Liver (tissue), 9 donors: Measurements from ENCODE around the gene PLLP. TPM values are rescaled to one million over a fixed set of nuclear protein-coding genes. Genes with fewer than 3 reads are reported as not detected.

Experiments used
- DNase-seq: peaks from one replicate; pipeline ENCODE4 v3.0.0-alpha.2; 2017; ENCODE audit warnings: low spot score
- H3K27ac ChIP-seq, 2 donors: one replicate each; pipeline ENCODE4 v1.7.0; 2013; ENCODE audit warnings: inconsistent platforms in 2 of 2, low read length in 2 of 2, control low read depth in 1 of 2, low read depth in 1 of 2, mild to moderate bottlenecking in 1 of 2
- H3K27me3 ChIP-seq, 4 donors: one replicate each; pipeline versions ENCODE4 v1.6.1 to v1.7.0; 2013; ENCODE audit warnings: low read length in 3 of 4, inconsistent platforms in 1 of 4, mild to moderate bottlenecking in 1 of 4, moderate library complexity in 1 of 4; ENCODE audit not compliant: control insufficient read depth in 4 of 4, insufficient read depth in 4 of 4
- H3K36me3 ChIP-seq, 4 donors: one replicate each; pipeline versions ENCODE4 v1.6.1 to v1.7.0; 2013; ENCODE audit warnings: low read length in 3 of 4, mild to moderate bottlenecking in 3 of 4, low read depth in 1 of 4, moderate library complexity in 1 of 4; ENCODE audit not compliant: control insufficient read depth in 4 of 4, insufficient read depth in 3 of 4
- H3K4me1 ChIP-seq, 4 donors: one replicate each; pipeline versions ENCODE4 v1.6.1 to v1.7.0; 2013; ENCODE audit warnings: low read length in 3 of 4, mild to moderate bottlenecking in 3 of 4, moderate library complexity in 1 of 4; ENCODE audit not compliant: control insufficient read depth in 4 of 4, insufficient read depth in 4 of 4
- H3K4me3 ChIP-seq, 3 donors: one replicate each; pipeline versions ENCODE4 v1.6.1 to v1.7.0; 2013; ENCODE audit warnings: low read length in 3 of 3, control low read depth in 1 of 3, low read depth in 1 of 3, mild to moderate bottlenecking in 1 of 3
- H3K9ac ChIP-seq, 2 donors: one replicate each; pipeline ENCODE4 v1.7.0; 2013; ENCODE audit warnings: low read length in 2 of 2, mild to moderate bottlenecking in 2 of 2, moderate library complexity in 2 of 2, control low read depth in 1 of 2, low read depth in 1 of 2
- H3K9me3 ChIP-seq, 4 donors: one replicate each; pipeline versions ENCODE4 v1.6.1 to v1.7.0; 2013; ENCODE audit warnings: low read length in 3 of 4; ENCODE audit not compliant: control insufficient read depth in 4 of 4
- EGR1 ChIP-seq, 2 donors: IDR thresholded peaks; 2 replicates each; pipeline ENCODE4 v1.6.1; 2016 to 2018; ENCODE audit warnings: antibody characterized with exemption in 2 of 2, low read depth in 2 of 2
- FOXA2 ChIP-seq: IDR thresholded peaks from 2 replicates; pipeline ENCODE4 v1.6.1; 2016; ENCODE audit warnings: antibody characterized with exemption
- GABPA ChIP-seq, 2 donors: IDR thresholded peaks in 1 of 2; conservative IDR thresholded peaks in 1 of 2; 2 replicates each; pipeline ENCODE4 v1.6.1; 2016; ENCODE audit warnings: antibody characterized with exemption in 2 of 2, mild to moderate bottlenecking in 1 of 2, moderate library complexity in 1 of 2
- HNF4A ChIP-seq, 2 donors: conservative IDR thresholded peaks; 2 replicates each; pipeline ENCODE4 v1.6.1; 2016; ENCODE audit warnings: antibody characterized with exemption in 2 of 2, mild to moderate bottlenecking in 2 of 2
- HNF4G ChIP-seq: IDR thresholded peaks from 2 replicates; pipeline ENCODE4 v1.6.1; 2016; ENCODE audit warnings: antibody characterized with exemption
- JUND ChIP-seq, 2 donors: IDR thresholded peaks; 2 replicates each; pipeline ENCODE4 v1.6.1; 2016; ENCODE audit warnings: antibody characterized with exemption in 2 of 2
- NR2F2 ChIP-seq: IDR thresholded peaks from 2 replicates; pipeline ENCODE4 v1.6.1; 2016; ENCODE audit warnings: antibody characterized with exemption
- RAD21 ChIP-seq, 2 donors: IDR thresholded peaks; 2 replicates each; pipeline ENCODE4 v1.6.1; 2016; ENCODE audit warnings: antibody characterized with exemption in 2 of 2, mild to moderate bottlenecking in 2 of 2
- REST ChIP-seq: IDR thresholded peaks from 2 replicates; pipeline ENCODE4 v1.6.1; 2016; ENCODE audit warnings: antibody characterized with exemption, mild to moderate bottlenecking
- RXRA ChIP-seq, 2 donors: IDR thresholded peaks; 2 replicates each; pipeline ENCODE4 v1.6.1; 2017 to 2018; ENCODE audit warnings: antibody characterized with exemption in 2 of 2, mild to moderate bottlenecking in 1 of 2
- SP1 ChIP-seq: IDR thresholded peaks from 2 replicates; pipeline ENCODE4 v1.6.1; 2018; ENCODE audit warnings: antibody characterized with exemption, mild to moderate bottlenecking
- TAF1 ChIP-seq: conservative IDR thresholded peaks from 2 replicates; pipeline ENCODE4 v1.6.1; 2016; ENCODE audit warnings: antibody characterized with exemption, mild to moderate bottlenecking
- YY1 ChIP-seq: IDR thresholded peaks from 2 replicates; pipeline ENCODE4 v1.6.1; 2016; ENCODE audit warnings: antibody characterized with exemption, mild to moderate bottlenecking
- WGBS: extraction: QIAGEN DNeasy Blood & Tissue Kit; methylation state at CpG from one replicate; pipeline ENCODE4 v1.1.7; 2013; 5-methylcytosine and 5-hydroxymethylcytosine counted together
- polyA plus RNA-seq, 2 donors: library from polyadenylated mRNA; stranded (reverse) in 1 of 2; unstranded in 1 of 2; fragments of 200-250 nt in 1 of 2; fragments of >200 nt in 1 of 2; fragmentation: Nextera tagmentation in 1 of 2; extraction: Ambion mirVana in 1 of 2; gene quantifications; one replicate each; pipeline versions ENCODE4 v1.2.1 to v1.2.3, GENCODE V29; 2013 to 2015
- total RNA-seq, 2 donors: library from RNA; depleted of rRNA; stranded (reverse); fragments of >200 nt; gene quantifications; one replicate each; pipeline ENCODE4 v1.2.3, GENCODE V29; 2014
- TF ChIP-seq, protein P1 (sequence below): IDR thresholded peaks from 2 replicates; pipeline ENCODE4 v1.6.1; 2016; ENCODE audit warnings: antibody characterized with exemption
- TF ChIP-seq, protein P2 (sequence below): IDR thresholded peaks from 2 replicates; pipeline ENCODE4 v1.6.1; 2016; ENCODE audit warnings: antibody characterized with exemption
- TF ChIP-seq, protein P3 (sequence below): IDR thresholded peaks from 2 replicates; pipeline ENCODE4 v1.6.1; 2016; ENCODE audit warnings: antibody characterized with exemption
- donor health status: healthy.
- donor health status: healthy.
- donor health status: healthy.
- donor health status: healthy.
- donor health status: healthy.

Gene PLLP
- total and polyA plus RNA-seq, 4 donors: 1.4 to 5.2 (median 2.7) TPM

DNA sequence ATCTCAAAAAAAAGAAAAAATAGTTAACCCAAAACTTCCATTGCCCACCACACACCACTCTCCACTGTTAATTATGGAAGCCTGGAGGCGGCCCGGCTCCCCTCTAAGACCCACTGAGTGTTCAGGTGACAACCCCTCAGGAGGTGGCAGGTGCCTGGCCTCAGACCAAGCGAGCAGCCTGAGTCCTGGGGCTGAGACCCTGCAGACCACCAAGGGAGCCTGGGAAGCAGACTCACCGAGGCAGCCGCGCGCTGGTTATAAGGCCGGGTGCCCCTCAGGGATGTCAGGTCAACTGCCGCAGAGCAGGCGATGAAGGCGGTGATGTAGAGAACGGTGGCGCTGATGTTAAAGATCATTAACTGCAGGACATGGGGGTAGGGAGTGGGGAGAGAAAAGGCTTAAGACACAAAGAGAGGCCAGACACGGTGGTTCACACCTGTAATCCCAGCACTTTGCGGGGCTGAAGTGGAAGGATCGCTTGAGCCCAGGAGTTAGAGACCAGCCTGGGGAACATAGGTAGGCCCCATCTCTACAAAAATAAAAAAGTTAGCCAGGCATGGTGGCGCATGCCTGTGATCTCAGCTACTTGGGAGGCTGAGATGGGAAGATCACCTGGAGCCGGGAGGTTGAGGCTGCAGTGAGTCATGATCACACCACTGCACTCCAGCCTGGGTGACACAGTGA is 26.1 kb downstream of the PLLP start:
- no peak overlapping the region for H3K4me3 ChIP-seq
- TF ChIP-seq, protein P1, sequence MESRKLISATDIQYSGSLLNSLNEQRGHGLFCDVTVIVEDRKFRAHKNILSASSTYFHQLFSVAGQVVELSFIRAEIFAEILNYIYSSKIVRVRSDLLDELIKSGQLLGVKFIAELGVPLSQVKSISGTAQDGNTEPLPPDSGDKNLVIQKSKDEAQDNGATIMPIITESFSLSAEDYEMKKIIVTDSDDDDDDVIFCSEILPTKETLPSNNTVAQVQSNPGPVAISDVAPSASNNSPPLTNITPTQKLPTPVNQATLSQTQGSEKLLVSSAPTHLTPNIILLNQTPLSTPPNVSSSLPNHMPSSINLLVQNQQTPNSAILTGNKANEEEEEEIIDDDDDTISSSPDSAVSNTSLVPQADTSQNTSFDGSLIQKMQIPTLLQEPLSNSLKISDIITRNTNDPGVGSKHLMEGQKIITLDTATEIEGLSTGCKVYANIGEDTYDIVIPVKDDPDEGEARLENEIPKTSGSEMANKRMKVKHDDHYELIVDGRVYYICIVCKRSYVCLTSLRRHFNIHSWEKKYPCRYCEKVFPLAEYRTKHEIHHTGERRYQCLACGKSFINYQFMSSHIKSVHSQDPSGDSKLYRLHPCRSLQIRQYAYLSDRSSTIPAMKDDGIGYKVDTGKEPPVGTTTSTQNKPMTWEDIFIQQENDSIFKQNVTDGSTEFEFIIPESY: no peak
- no peak for TF ChIP-seq NR2F2
- TF ChIP-seq GABPA (IDR thresholded peaks at IDR 0.05 in 1 of 2, conservative IDR thresholded peaks at IDR 0.05 in 1 of 2): no peak
- TF ChIP-seq RXRA (IDR thresholded peaks at IDR 0.05): no peak
- TF ChIP-seq JUND (IDR thresholded peaks at IDR 0.05): no peak
- no peak for TF ChIP-seq YY1
- TF ChIP-seq, protein P2, sequence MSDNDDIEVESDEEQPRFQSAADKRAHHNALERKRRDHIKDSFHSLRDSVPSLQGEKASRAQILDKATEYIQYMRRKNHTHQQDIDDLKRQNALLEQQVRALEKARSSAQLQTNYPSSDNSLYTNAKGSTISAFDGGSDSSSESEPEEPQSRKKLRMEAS: no peak
- no peak for TF ChIP-seq EGR1 (IDR thresholded peaks at IDR 0.05; ENCODE audit: low read depth in 2 of 2)
- no peak for TF ChIP-seq FOXA2
- TF ChIP-seq HNF4A (conservative IDR thresholded peaks at IDR 0.05): no peak
- no peak for TF ChIP-seq RAD21 (IDR thresholded peaks at IDR 0.05)
- TF ChIP-seq SP1: no peak
- TF ChIP-seq HNF4G: no peak
- no peak for TF ChIP-seq TAF1
- TF ChIP-seq REST: no peak
- DNase-seq: no peak
- H3K9ac ChIP-seq: no peak overlapping the region
- no peaks in the 10 kb centered on the region for H3K9me3 ChIP-seq
- H3K27me3 ChIP-seq: no peaks in the 10 kb centered on the region
- WGBS: 97% methylated on average over 18 of the region's 18 CpGs
- peaks cover 0 to 6% (median 1%) of the 10 kb centered on the region in 4 donors for H3K36me3 ChIP-seq
- H3K4me1 ChIP-seq: peaks cover 0 to 6% (median 2%) of the 10 kb centered on the region in 4 donors
- H3K27ac ChIP-seq: no peak overlapping the region

- no peak overlapping the region for H3K4me3 ChIP-seq
- no peak for DNase-seq
- TF ChIP-seq HNF4G: no peak
- TF ChIP-seq REST: no peak
- TF ChIP-seq HNF4A (conservative IDR thresholded peaks at IDR 0.05): peak; percentile 11 to 21
- TF ChIP-seq, protein P1: no peak
- TF ChIP-seq RAD21 (IDR thresholded peaks at IDR 0.05): no peak
- TF ChIP-seq, protein P2: no peak
- TF ChIP-seq EGR1 (IDR thresholded peaks at IDR 0.05; ENCODE audit: low read depth in 2 of 2): no peak
- TF ChIP-seq SP1: no peak
- peak; percentile 30 to 38 for TF ChIP-seq RXRA (IDR thresholded peaks at IDR 0.05)
- TF ChIP-seq, protein P3, sequence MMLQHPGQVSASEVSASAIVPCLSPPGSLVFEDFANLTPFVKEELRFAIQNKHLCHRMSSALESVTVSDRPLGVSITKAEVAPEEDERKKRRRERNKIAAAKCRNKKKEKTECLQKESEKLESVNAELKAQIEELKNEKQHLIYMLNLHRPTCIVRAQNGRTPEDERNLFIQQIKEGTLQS: no peak
- TF ChIP-seq JUND (IDR thresholded peaks at IDR 0.05): no peak
- no peak for TF ChIP-seq NR2F2
- H3K27ac ChIP-seq: no peak overlapping the region
- H3K9ac ChIP-seq: no peak overlapping the region
- H3K27me3 ChIP-seq: no peaks in the 10 kb centered on the region
- H3K36me3 ChIP-seq: peaks cover 0 to 6% (median 1%) of the 10 kb centered on the region in 4 donors
- H3K9me3 ChIP-seq: no peaks in the 10 kb centered on the region
- WGBS: 75% methylated on average over 13 of the region's 13 CpGs
- H3K4me1 ChIP-seq: peaks cover 0 to 14% (median 9%) of the 10 kb centered on the region in 4 donors
These were observed 26.9 kb downstream of the PLLP start for GRCh38 chr16:57257455-57258070.
